Mesodermal cell (in vitro differentiated cells): ENCODE data around the gene SCNN1A.

Source experiments
- H3K27ac ChIP-seq: 2 replicates; pipeline ENCODE4 v1.7.0; 2013; ENCODE audit warnings: mild to moderate bottlenecking, low read depth, low read length, moderate library complexity; ENCODE audit not compliant: severe bottlenecking
- H3K36me3 ChIP-seq: 2 replicates; pipeline ENCODE4 v1.7.1; 2013; ENCODE audit warnings: mild to moderate bottlenecking, low read length, moderate library complexity; ENCODE audit not compliant: control insufficient read depth, insufficient read depth
- H3K4me1 ChIP-seq: one replicate; pipeline ENCODE4 v1.7.1; 2013; ENCODE audit warnings: mild to moderate bottlenecking, low read length; ENCODE audit not compliant: insufficient read depth, control insufficient read depth, poor library complexity, severe bottlenecking
- H3K4me3 ChIP-seq: 2 replicates; pipeline ENCODE4 v1.7.0; 2013; ENCODE audit warnings: low read length, control low read depth, mild to moderate bottlenecking; ENCODE audit not compliant: insufficient read depth, poor library complexity, severe bottlenecking; ENCODE audit errors: extremely low read depth
- H3K9me3 ChIP-seq: 2 replicates; pipeline ENCODE4 v1.7.1; 2013; ENCODE audit warnings: mild to moderate bottlenecking, low read length, moderate library complexity; ENCODE audit not compliant: control insufficient read depth
- WGBS, 2 experiments: methylation state at CpG; one replicate each; pipeline ENCODE4 v1.1.5; 2013; ENCODE audit warnings: missing lambda C conversion rate in 2 of 2; ENCODE audit not compliant: insufficient coverage in 2 of 2; 5-methylcytosine and 5-hydroxymethylcytosine counted together

SCNN1A gene

GRCh38 chr12:6399884-6400644 is 24.7 kb upstream of the SCNN1A start:
- no peak overlapping the region for H3K4me3 ChIP-seq
- H3K9me3 ChIP-seq = no peaks in the 10 kb centered on the region
- no peak overlapping the region for H3K27ac ChIP-seq
- no peaks in the 10 kb centered on the region for H3K4me1 ChIP-seq
- WGBS, 2 experiments = 90 to 100% methylated on average over 1 of the region's 7 CpGs
- H3K36me3 ChIP-seq = no peaks in the 10 kb centered on the region

DNA sequence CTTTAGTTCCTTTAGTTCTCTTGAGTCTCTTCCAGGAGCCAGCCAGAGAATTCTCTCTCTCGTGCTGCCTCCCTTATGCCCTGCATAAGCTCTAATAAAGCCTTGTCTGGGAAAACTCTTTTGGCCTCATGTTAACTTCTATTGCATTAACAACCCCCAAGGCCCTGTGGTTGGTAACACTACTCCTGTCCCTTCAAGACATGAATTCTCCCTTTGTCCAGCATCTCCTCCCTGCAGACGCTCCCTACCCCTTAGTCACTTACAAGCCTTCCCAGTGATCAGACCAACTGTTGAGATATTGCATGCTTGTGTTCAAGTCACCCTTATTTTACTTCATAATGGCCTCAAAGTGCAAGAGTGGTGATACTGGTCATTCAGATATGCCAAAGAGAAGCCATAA is 20.7 kb upstream of the SCNN1A start:
- no peaks in the 10 kb centered on the region for H3K36me3 ChIP-seq
- WGBS, 2 experiments = 71 to 76% methylated on average over 1 to 2 of the region's 2 CpGs
- no peak overlapping the region for H3K27ac ChIP-seq
- H3K4me3 ChIP-seq = no peak overlapping the region
- H3K4me1 ChIP-seq = no peaks in the 10 kb centered on the region
- H3K9me3 ChIP-seq = no peaks in the 10 kb centered on the region

- Histone ChIP-seq H3K27ac (no peak overlapping the region), H3K9me3 (no peaks in the 10 kb centered on the region), H3K36me3 (no peaks in the 10 kb centered on the region), H3K4me1 (no peaks in the 10 kb centered on the region), H3K4me3 (no peak overlapping the region)
- 89 to 97% methylated on average over 8 of the region's 8 CpGs for WGBS, 2 experiments
These were observed 19.0 kb upstream of the SCNN1A start for GRCh38 chr12:6394398-6394797.

DNA sequence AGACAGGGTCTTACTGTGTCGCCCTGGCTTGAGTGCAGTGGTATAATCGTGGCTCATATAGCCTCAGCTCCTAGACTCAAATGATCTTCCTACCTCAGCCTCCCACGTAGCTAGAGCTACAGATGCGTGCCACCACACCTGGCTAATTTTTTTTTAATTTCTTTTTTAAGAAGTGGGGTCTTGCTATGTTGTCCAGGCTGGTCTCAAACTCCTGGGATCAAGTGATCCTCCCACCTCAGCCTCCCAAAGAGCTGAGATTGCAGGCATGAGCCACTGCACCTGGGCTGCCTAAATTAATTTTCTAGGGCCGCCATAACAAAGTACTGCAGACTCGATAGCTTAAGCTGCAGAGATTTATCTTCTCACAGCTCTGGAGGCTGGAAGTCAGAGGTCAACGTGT is 17.7 kb upstream of the SCNN1A start:
- no peaks in the 10 kb centered on the region for H3K4me1 ChIP-seq
- WGBS, 2 experiments = 87 to 94% methylated on average over 4 to 5 of the region's 7 CpGs
- no peaks in the 10 kb centered on the region for H3K36me3 ChIP-seq
- H3K4me3 ChIP-seq = no peak overlapping the region
- H3K9me3 ChIP-seq = no peaks in the 10 kb centered on the region
- H3K27ac ChIP-seq = no peak overlapping the region

GRCh38 chr12:6392504-6392903 is 17.1 kb upstream of the SCNN1A start:
- WGBS, 2 experiments = no CpG with 5 or more reads among the region's 6 CpGs
- no peaks in the 10 kb centered on the region for H3K4me1 ChIP-seq
- no peaks in the 10 kb centered on the region for H3K36me3 ChIP-seq
- H3K27ac ChIP-seq = no peak overlapping the region
- H3K4me3 ChIP-seq = no peak overlapping the region
- no peaks in the 10 kb centered on the region for H3K9me3 ChIP-seq

- H3K27ac ChIP-seq = no peak overlapping the region
- H3K4me3 ChIP-seq = no peak overlapping the region
- no peaks in the 10 kb centered on the region for H3K4me1 ChIP-seq
- no peaks in the 10 kb centered on the region for H3K36me3 ChIP-seq
- no peaks in the 10 kb centered on the region for H3K9me3 ChIP-seq
- 92 to 100% methylated on average over 12 to 17 of the region's 17 CpGs for WGBS, 2 experiments
These were observed 15.7 kb upstream of the SCNN1A start for GRCh38 chr12:6391013-6391412.

DNA sequence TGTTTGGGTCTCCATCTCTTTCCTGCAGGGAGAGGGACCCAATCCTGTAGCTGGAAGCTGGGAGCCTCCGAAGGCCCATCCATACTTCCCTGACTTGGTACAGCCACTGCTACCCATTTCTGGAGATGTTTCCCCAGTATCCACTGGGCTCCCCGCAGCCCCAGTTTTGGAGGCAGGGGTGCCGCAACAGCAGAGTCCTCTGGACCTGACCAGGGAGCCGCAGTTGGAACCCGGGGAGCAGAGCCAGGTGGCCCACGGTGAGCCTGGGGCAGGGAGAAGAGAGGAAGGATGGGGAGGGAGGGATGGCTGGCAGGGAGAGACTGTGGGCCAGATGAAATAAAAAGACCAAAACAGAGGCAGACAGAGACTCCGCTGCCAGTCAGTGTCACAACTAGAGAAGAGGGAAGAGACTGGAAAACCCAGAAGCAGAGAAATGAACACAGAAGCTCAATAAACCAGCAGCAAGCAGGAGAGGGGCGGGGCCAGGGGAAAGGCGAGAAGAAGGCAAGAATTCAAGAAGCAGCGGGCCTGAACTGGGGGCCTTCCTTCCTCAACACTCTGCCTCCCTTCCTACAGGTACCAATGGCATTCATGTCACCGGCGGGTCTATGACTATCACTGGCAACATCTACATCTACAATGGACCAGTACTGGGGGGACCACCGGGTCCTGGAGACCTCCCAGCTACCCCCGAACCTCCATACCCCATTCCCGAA is 14.9 kb upstream of the SCNN1A start:
- no peak overlapping the region for H3K4me3 ChIP-seq
- H3K4me1 ChIP-seq = no peaks in the 10 kb centered on the region
- WGBS, 2 experiments = 88 to 92% methylated on average over 11 to 15 of the region's 15 CpGs
- no peaks in the 10 kb centered on the region for H3K9me3 ChIP-seq
- H3K36me3 ChIP-seq = no peaks in the 10 kb centered on the region
- H3K27ac ChIP-seq = no peak overlapping the region

DNA sequence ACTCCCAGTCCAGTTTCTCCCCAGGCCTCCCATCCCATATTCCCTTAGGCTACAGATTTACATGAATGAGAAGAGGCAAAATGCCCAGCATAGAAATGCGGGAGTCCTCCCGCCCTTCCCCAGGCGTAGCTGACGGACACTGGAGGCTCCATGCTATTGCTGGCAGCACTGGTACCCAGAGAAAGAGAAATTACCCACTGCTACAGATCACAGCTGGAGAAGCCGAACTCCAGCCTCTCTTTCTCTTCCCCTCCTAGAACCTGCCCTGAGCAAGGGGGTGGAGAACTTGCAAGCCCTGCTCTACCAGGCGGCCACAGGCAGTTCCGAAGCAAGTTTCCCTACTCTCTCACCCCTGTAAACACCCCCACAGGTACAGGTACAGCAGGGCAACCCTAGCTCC is 12.2 kb upstream of the SCNN1A start:
- Histone ChIP-seq H3K27ac (no peak overlapping the region), H3K36me3 (no peaks in the 10 kb centered on the region), H3K4me1 (peaks cover 12% of the 10 kb centered on the region), H3K4me3 (no peak overlapping the region), H3K9me3 (no peaks in the 10 kb centered on the region)
- WGBS, 2 experiments = 73 to 77% methylated on average over 4 to 7 of the region's 7 CpGs

DNA sequence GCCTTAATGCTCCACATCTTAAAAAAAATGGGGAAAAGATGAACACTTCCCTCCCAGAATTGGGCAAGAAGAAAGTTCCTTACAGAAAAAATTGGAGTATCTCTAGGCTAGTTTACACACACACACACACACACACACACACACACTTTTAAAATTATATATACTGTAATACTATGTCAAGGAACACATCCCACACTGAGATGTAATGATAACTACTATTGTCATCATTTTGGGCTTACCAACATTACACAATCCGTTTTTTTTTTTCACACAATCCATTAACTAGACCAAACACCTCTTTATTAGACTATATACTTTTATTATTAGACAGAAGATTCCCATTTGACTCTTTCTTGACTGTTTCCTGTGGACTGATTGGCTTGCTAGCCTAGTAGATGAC is 11.1 kb upstream of the SCNN1A start:
- H3K36me3 ChIP-seq = no peaks in the 10 kb centered on the region
- no peak overlapping the region for H3K4me3 ChIP-seq
- no CpG with 5 or more reads among the region's 1 CpG for WGBS, 2 experiments
- H3K4me1 ChIP-seq = peaks cover 17% of the 10 kb centered on the region
- H3K27ac ChIP-seq = no peak overlapping the region
- no peaks in the 10 kb centered on the region for H3K9me3 ChIP-seq

GRCh38 chr12:6386038-6386437 is 10.7 kb upstream of the SCNN1A start:
- no peak overlapping the region for H3K4me3 ChIP-seq
- 85 to 86% methylated on average over 9 to 11 of the region's 11 CpGs for whole genome bisulfite sequencing, 2 experiments
- H3K27ac ChIP-seq = no peak overlapping the region
- H3K36me3 ChIP-seq = no peaks in the 10 kb centered on the region
- H3K9me3 ChIP-seq = no peaks in the 10 kb centered on the region
- peaks cover 17% of the 10 kb centered on the region for H3K4me1 ChIP-seq
